Adrenal gland (tissue), 12 donors: ENCODE measurements around the gene LAT. TPM values are rescaled to one million over a fixed set of nuclear protein-coding genes. Genes with fewer than 3 reads are reported as not detected.
"Not testable (repeated sequence)": the region's sequence is repeated elsewhere in the genome, so short reads cannot be mapped to it uniquely, and the experiment has no call there.

Experiments used
- DNase-seq, 7 donors: peaks; one replicate each; pipeline ENCODE4 v3.0.0-alpha.2; 2019 to 2020
- H3K27ac ChIP-seq, 5 donors: fragments of 200-600 bp; sonication (generic) in 4 of 5; 1 replicate in 3 of 5; 2 replicates in 2 of 5; pipeline versions ENCODE4 v1.5.1 to v1.8.0; 2016 to 2020; ENCODE audit warnings: mild to moderate bottlenecking in 1 of 5
- H3K27me3 ChIP-seq: fragments of 200-600 bp; 2 replicates; pipeline ENCODE4 v1.8.0; 2021
- H3K36me3 ChIP-seq, 2 donors: fragments of 200-600 bp; replicated peaks in 1 of 2; 1 replicate in 1 of 2; 2 replicates in 1 of 2; pipeline versions ENCODE4 v1.5.1 to v1.8.0; 2018 to 2022
- H3K4me1 ChIP-seq, 2 donors: fragments of 200-600 bp; replicated peaks in 1 of 2; 1 replicate in 1 of 2; 2 replicates in 1 of 2; pipeline versions ENCODE4 v1.5.1 to v1.8.0; 2018 to 2021
- H3K4me3 ChIP-seq, 4 donors: fragments of 200-600 bp; sonication (generic) in 3 of 4; one replicate each; pipeline ENCODE4 v1.5.1; 2016 to 2018
- H3K9me3 ChIP-seq, 3 donors: fragments of 200-600 bp; sonication (generic) in 1 of 3; replicated peaks in 1 of 3; 1 replicate in 2 of 3; 2 replicates in 1 of 3; pipeline versions ENCODE4 v1.5.1 to v1.8.0; 2016 to 2021
- POLR2A ChIP-seq, 2 donors: fragments of 450-650 bp; IDR thresholded peaks; one replicate each; pipeline ENCODE4 v1.6.1; 2017; ENCODE audit warnings: antibody characterized with exemption in 2 of 2, mild to moderate bottlenecking in 2 of 2, moderate library complexity in 1 of 2
- WGBS, 4 donors: extraction: QIAGEN DNeasy Blood & Tissue Kit in 2 of 4; methylation state at CpG; one replicate each; pipeline versions ENCODE4 v1.1.5 to v1.1.7; 2013 to 2017; 5-methylcytosine and 5-hydroxymethylcytosine counted together
- intact Hi-C, 2 donors: fragments of 100-400 bp; cut with DNase I; formaldehyde crosslinking; loops; one replicate each; pipeline versions ENCODE4 v1.14.1 to v1.15.0; 2022 to 2023
- polyA plus RNA-seq, 3 donors: library from polyadenylated mRNA; stranded (reverse); fragments of 200-250 nt in 2 of 3; fragments of 350-450 nt in 1 of 3; fragmentation: Illumina TruSeq in 1 of 3; extraction: RNeasy Lipid Tissue Mini Kit (QIAGEN cat#74804) in 1 of 3; gene quantifications; one replicate each; pipeline ENCODE4 v1.2.3, GENCODE V29; 2013 to 2014
- total RNA-seq, 9 donors: library from RNA; depleted of rRNA in 4 of 9; stranded (reverse); fragments of >200 nt in 4 of 9; fragments of 120-200 nt in 1 of 9; fragmentation: NEBNext Ultra II Directional in 1 of 9; extraction: Animal tissue kit (Norgen Biotek cat#: 25700) in 1 of 9; gene quantifications; one replicate each; pipeline versions ENCODE4 v1.1.0 to v1.2.4, GENCODE V29; 2013 to 2023
- TF ChIP-seq, protein P1 (sequence below), 6 experiments: fragments of 450-650 bp in 4 of 6; fragments of 200-600 bp in 2 of 6; sonication (generic) in 1 of 6; IDR thresholded peaks; 1 replicate in 5 of 6; 2 replicates in 1 of 6; pipeline versions ENCODE4 v1.5.1 to v1.8.0; 2016 to 2021; ENCODE audit warnings: antibody characterized with exemption in 6 of 6, mild to moderate bottlenecking in 2 of 6, moderate library complexity in 1 of 6
- donor health status: healthy with polysubstance abuse.
- donor health status: Bipolar disorder and iron deficiency.
- donor health status: DM: yes; HTN: yes; CAD: no.
- donor health status: DM: no; HTN: no; CAD: no.
- donor health status: DM: no; HTN: no; CAD: no.
- donor health status: DM: yes; HTN: yes; CAD: no.

Gene LAT
- total and polyA plus RNA-seq, 12 donors: 0.42 to 50.5 (median 1.8) TPM; not detected in 1

DNA sequence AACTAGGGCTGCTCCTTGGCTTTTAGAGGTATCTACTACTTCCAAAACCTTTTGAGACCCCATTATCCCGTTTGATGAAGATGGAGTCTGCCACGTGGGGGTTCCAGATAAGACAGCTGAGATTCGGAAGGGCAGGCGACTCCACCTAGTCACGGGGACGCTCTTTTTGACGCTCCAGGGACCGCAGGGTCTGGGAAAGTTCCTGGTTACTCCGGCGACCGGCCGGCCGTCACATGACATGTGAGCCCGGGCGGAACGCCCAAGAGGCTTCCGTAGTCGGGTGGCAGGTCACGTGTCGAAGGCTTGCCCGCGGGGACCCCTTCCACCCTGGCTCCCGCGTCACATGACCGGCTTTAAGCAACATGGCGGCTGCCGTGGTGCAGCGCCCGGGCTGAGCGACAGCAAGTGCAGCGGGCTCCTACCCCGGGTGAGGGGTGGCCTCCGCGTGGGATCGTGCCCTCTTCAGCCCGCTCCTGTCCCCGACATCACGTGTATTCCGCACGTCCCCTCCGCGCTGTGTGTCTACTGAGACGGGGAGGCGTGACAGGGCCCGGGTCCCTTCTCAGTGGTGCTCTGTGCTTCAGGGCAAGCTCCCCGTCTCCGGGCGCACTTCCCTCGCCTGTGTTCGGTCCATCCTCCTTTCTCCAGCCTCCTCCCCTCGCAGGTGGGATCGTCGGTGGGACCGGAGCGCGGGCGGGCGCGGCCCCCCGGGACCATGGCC, 10.3 kb upstream of the LAT start, which contains the start of gene SPNS1:
TSS of gene SPNS1 (plus strand) at position 342 of the 721 bp plus-strand sequence. CDS start at position 716, 374 bp downstream.
- Histone ChIP-seq H3K4me1 (peaks cover 15 to 18% of the 10 kb centered on the region in 2 donors), H3K27me3 (no peaks in the 10 kb centered on the region), H3K9me3 (no peaks in the 10 kb centered on the region), H3K27ac (peak within 1 kb of the TSS in 3 of 5 donors; percentile 63 to 75 (median 74)), H3K36me3 (peaks cover 0 to 12% of the 10 kb centered on the region in 2 donors), H3K4me3 (peak within 1 kb of the TSS; percentile 71 to 96 (median 88))
- intact Hi-C loops: no loop called here
- peak in 1 of 2 donors; percentile 53 for TF ChIP-seq POLR2A (IDR thresholded peaks at IDR 0.05)
- TF ChIP-seq, protein P1, sequence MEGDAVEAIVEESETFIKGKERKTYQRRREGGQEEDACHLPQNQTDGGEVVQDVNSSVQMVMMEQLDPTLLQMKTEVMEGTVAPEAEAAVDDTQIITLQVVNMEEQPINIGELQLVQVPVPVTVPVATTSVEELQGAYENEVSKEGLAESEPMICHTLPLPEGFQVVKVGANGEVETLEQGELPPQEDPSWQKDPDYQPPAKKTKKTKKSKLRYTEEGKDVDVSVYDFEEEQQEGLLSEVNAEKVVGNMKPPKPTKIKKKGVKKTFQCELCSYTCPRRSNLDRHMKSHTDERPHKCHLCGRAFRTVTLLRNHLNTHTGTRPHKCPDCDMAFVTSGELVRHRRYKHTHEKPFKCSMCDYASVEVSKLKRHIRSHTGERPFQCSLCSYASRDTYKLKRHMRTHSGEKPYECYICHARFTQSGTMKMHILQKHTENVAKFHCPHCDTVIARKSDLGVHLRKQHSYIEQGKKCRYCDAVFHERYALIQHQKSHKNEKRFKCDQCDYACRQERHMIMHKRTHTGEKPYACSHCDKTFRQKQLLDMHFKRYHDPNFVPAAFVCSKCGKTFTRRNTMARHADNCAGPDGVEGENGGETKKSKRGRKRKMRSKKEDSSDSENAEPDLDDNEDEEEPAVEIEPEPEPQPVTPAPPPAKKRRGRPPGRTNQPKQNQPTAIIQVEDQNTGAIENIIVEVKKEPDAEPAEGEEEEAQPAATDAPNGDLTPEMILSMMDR (IDR thresholded peaks at IDR 0.05): no peak
- peak; percentile 97 to 99 (median 98) for DNase-seq
- WGBS, 4 donors: 0% methylated on average over 6 to 60 of the region's 60 CpGs

GRCh38 chr16:28975158-28975599, 9.7 kb upstream of the LAT start:
- WGBS, 4 donors: 6 to 12% (median 9%) methylated on average over 11 to 30 of the region's 30 CpGs
- peaks cover 15 to 18% of the 10 kb centered on the region in 2 donors for H3K4me1 ChIP-seq
- no peaks in the 10 kb centered on the region for H3K9me3 ChIP-seq
- H3K27ac ChIP-seq: peak overlapping the region in 3 of 5 donors; percentile 56 to 75 (median 63)
- H3K36me3 ChIP-seq: peaks cover 0 to 18% of the 10 kb centered on the region in 2 donors
- no peaks in the 10 kb centered on the region for H3K27me3 ChIP-seq
- no peak for TF ChIP-seq POLR2A (IDR thresholded peaks at IDR 0.05)
- TF ChIP-seq, protein P1 (IDR thresholded peaks at IDR 0.05): no peak
- DNase-seq: peak in 2 of 7 donors; percentile 14 to 53
- intact Hi-C loops: no loop called here
- H3K4me3 ChIP-seq: peak overlapping the region; percentile 71 to 96 (median 88)

DNA sequence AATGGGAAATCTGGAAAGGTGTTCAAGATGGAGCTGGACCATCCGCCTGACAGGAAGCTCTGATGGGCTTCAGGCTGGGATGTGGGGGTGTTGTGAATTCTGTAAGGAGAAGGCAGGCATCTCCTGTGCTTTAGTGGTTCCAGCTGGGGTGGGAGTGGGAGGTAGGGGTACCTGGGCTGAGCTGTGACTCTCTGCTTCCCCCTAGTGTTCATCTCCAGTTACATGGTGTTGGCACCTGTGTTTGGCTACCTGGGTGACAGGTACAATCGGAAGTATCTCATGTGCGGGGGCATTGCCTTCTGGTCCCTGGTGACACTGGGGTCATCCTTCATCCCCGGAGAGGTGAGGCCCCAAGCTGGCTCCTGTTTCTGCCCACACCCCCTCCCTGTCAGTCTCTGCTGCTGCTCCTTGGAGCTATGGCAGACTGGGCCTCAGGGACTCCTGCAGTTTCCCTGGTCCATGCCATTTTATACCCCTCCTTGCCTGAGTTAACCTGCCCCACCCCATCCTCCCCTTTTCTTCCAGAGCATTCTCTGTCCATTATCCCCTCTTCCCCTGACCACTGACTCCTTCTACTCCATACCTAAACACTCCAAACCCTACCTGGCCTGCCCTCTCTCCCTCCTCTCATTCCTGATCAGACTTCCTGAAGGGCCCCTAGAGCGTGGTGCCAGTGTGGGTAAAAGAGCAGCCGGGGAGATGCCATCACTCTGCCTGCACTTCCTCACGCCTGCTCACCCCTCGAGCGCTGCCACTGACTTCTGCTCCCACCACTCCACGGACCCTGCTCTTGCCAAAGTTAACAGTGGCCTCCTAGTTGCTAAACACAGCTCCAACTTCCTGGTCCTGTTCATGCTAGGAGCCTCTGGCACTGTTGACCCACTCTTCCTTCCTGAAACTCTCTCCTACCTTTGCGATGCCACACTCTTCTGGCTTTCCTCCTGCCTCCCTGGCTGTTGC, 6.9 kb upstream of the LAT start:
- Histone ChIP-seq H3K4me1 (peaks cover 15 to 18% of the 10 kb centered on the region in 2 donors), H3K9me3 (no peaks in the 10 kb centered on the region), H3K27ac (no peak overlapping the region), H3K36me3 (peaks cover 0 to 41% of the 10 kb centered on the region in 2 donors), H3K27me3 (no peaks in the 10 kb centered on the region), H3K4me3 (no peak overlapping the region)
- TF ChIP-seq, protein P1 (IDR thresholded peaks at IDR 0.05): peak in 2 of 6 experiments; percentile 5 to 24
- TF ChIP-seq POLR2A (IDR thresholded peaks at IDR 0.05): no peak
- intact Hi-C loops: no loop called here
- no peak for DNase-seq
- 76 to 92% (median 83%) methylated on average over 10 to 11 of the region's 11 CpGs for WGBS, 4 donors

DNA sequence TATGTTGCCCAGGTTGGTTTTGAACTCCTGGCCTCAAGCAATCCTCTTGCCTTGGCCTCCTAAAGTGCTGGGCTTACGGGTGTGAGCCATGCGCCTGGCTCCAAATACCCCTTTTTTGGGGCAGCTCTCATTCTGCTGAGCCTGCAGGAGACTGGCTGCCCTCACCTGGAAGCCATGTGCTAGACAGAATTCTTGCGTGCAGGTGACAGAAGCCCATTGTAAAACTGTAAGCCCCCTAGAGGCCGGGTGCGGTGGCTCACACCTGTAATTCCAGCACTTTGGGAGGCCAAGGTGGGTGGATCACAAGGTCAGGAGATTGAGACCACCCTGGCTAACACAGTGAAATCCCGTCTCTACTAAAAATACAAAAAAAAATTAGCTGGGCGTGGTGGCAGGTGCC, 4.5 kb upstream of the LAT start:
- H3K4me3 ChIP-seq, H3K27ac ChIP-seq, H3K27me3 ChIP-seq, H3K4me1 ChIP-seq, DNase-seq, intact Hi-C loops, H3K9me3 ChIP-seq: not testable (repeated sequence)
- peaks cover 0 to 58% of the 10 kb centered on the region in 2 donors for H3K36me3 ChIP-seq
- 90 to 96% (median 91%) methylated on average over 7 of the region's 7 CpGs for WGBS, 4 donors
